ENCODE results near the gene CDH1.

CDH1 gene

GRCh38 chr16:68884401-68884800 is 147.3 kb downstream of the CDH1 start:
- Histone ChIP-seq H4K20me1 (ENCODE audit: insufficient read depth, low read length, poor library complexity, severe bottlenecking) (no peaks in the 10 kb centered on the region), H2AFZ (ENCODE audit: low read length) (no peak overlapping the region), H3K4me2 (ENCODE audit: low read depth, low read length, poor library complexity, severe bottlenecking) (no peak overlapping the region), H3K79me2 (ENCODE audit: insufficient read depth, low read length) (no peaks in the 10 kb centered on the region), H3K36me3 (ENCODE audit: insufficient read depth, low read length) (no peaks in the 10 kb centered on the region), H3K27me3 (ENCODE audit: insufficient read depth, low read length, poor library complexity, severe bottlenecking) (no peaks in the 10 kb centered on the region), H3K9ac (ENCODE audit: low read depth, low read length, poor library complexity, severe bottlenecking) (no peak overlapping the region), H3K4me3 (ENCODE audit: low read length, poor library complexity, severe bottlenecking) (no peak overlapping the region), H3F3A (ENCODE audit: low read depth) (no peaks in the 10 kb centered on the region), H3K9me3 (ENCODE audit: insufficient read depth, low read depth, low read length) (no peaks in the 10 kb centered on the region), H3K4me1 (ENCODE audit: insufficient read depth, low read length, poor library complexity, severe bottlenecking) (no peaks in the 10 kb centered on the region), H3K9me2 (replicated peaks; ENCODE audit: low read depth, low read length) (no peaks in the 10 kb centered on the region)
- TF ChIP-seq EZH2phosphoT487 (IDR thresholded peaks at IDR 0.05; ENCODE audit: borderline replicate concordance) (no peak), CTCF (conservative IDR thresholded peaks at IDR 0.05; ENCODE audit: low read length) (no peak)

Measured in Loucy (cell line).